Measurements from ENCODE around the gene ARHGEF1. TPM values are rescaled to one million over a fixed set of nuclear protein-coding genes. Genes with fewer than 3 reads are reported as not detected.

ARHGEF1 gene
- total and polyA plus RNA-seq, 11 donors: 22.8 to 89.2 (median 28.0) TPM

- TF ChIP-seq CTCF (IDR thresholded peaks at IDR 0.05) (no peak), POLR2A (IDR thresholded peaks at IDR 0.05) (no peak)
- Histone ChIP-seq H3K4me3 (no peak overlapping the region), H3K9me3 (no peaks in the 10 kb centered on the region), H3K36me3 (peaks cover 1 to 81% (median 76%) of the 10 kb centered on the region in 9 donors), H3K27me3 (no peaks in the 10 kb centered on the region), H3K27ac (no peak overlapping the region), H3K4me1 (no peaks in the 10 kb centered on the region)
- no peak for DNase-seq
- intact Hi-C loops (cut with DNase I): no loop called here
- no peak for ATAC-seq
- WGBS, 4 donors: 89 to 94% (median 92%) methylated on average over 24 of the region's 24 CpGs
These were observed 14.8 kb downstream of the ARHGEF1 start for GRCh38 chr19:41897820-41898219.

DNA sequence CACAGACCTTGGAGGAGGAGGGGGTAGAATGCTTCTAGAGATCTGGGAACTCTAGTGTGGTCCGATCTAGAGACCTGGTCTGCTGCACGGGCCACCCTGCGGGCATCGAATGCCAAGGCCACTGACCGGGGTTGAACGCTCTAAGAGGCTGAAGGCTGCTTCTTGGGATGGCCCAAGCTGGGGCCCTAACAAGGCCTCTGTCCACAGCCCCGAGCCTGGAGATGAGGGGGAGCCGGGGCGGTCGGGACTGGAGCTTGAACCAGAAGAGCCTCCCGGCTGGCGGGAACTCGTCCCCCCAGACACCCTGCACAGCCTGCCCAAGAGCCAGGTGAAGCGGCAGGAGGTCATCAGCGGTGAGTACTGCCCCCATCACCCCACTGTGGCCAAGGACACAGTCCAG, 15.3 kb downstream of the ARHGEF1 start:
- 88 to 97% (median 94%) methylated on average over 5 to 15 of the region's 15 CpGs for WGBS, 4 donors
- Histone ChIP-seq H3K4me3 (no peak overlapping the region), H3K9me3 (no peaks in the 10 kb centered on the region), H3K36me3 (peaks cover 5 to 82% (median 78%) of the 10 kb centered on the region in 9 donors), H3K27ac (no peak overlapping the region), H3K4me1 (no peaks in the 10 kb centered on the region), H3K27me3 (no peaks in the 10 kb centered on the region)
- ATAC-seq (no peak), DNase-seq (no peak)
- intact Hi-C loops (cut with DNase I): no loop called here
- TF ChIP-seq CTCF (IDR thresholded peaks at IDR 0.05) (no peak), POLR2A (IDR thresholded peaks at IDR 0.05) (no peak)

DNA sequence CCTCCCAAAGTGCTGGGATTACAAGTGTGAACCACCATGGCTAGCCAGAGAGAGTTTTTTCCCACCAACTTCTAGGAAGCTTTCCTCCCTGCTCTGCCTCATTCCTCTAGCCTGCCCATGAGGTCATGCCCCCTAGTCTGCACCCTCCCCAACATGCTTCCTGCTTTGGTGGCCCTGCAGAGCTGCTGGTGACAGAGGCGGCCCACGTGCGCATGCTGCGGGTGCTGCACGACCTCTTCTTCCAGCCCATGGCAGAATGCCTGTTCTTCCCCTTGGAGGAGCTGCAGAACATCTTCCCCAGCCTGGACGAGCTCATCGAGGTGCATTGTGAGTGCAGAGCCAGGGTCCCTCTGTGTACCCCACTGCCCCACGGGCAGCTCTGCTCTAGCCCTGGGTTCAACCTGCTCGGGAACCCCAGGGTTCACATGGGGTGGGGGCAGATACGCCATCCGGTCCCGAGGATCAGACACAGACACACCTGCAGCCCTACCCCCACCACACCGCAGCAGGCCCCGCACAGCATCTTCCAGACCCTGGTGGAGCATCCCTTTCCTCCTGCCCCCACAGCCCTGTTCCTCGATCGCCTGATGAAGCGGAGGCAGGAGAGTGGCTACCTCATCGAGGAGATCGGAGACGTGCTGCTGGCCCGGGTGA, 18.9 kb downstream of the ARHGEF1 start:
- Histone ChIP-seq H3K27me3 (no peaks in the 10 kb centered on the region), H3K36me3 (peaks cover 5 to 97% (median 90%) of the 10 kb centered on the region in 9 donors), H3K4me3 (no peak overlapping the region), H3K9me3 (no peaks in the 10 kb centered on the region), H3K27ac (no peak overlapping the region), H3K4me1 (no peaks in the 10 kb centered on the region)
- ATAC-seq: no peak
- DNase-seq: no peak
- intact Hi-C loops (cut with DNase I): no loop called here
- 87 to 95% (median 94%) methylated on average over 11 to 21 of the region's 21 CpGs for WGBS, 4 donors
- no peak for TF ChIP-seq CTCF (IDR thresholded peaks at IDR 0.05)
- no peak for TF ChIP-seq POLR2A (IDR thresholded peaks at IDR 0.05)

DNA sequence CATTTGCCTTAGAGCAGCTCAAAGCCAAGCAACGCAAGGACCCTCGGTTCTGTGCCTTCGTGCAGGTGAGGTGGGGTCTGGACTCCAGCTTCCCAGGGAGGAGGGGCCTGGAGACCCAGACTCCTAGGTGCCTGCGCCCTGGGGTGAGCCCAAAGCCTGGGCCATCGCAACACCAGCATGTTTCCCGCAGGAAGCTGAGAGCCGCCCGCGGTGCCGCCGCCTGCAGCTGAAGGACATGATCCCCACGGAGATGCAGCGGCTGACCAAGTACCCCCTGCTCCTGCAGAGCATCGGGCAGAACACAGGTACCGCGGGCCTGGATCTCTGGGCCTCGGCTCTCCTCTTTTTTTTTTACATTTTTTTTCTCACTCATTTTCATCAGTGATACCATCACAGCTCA, 19.6 kb downstream of the ARHGEF1 start:
- TF ChIP-seq POLR2A (IDR thresholded peaks at IDR 0.05) (no peak), CTCF (IDR thresholded peaks at IDR 0.05) (no peak)
- no peak overlapping the region for H3K27ac ChIP-seq

More for the DNA sequence above, 19.6 kb downstream of the ARHGEF1 start:
- ATAC-seq (no peak), DNase-seq (no peak)
- peaks cover 5 to 99% (median 95%) of the 10 kb centered on the region in 9 donors for H3K36me3 ChIP-seq
- intact Hi-C loops (cut with DNase I): no loop called here
- H3K4me3 ChIP-seq: no peak overlapping the region
- no peaks in the 10 kb centered on the region for H3K9me3 ChIP-seq
- H3K27me3 ChIP-seq: no peaks in the 10 kb centered on the region
- no peaks in the 10 kb centered on the region for H3K4me1 ChIP-seq
- 94 to 96% (median 96%) methylated on average over 17 of the region's 17 CpGs for WGBS, 4 donors

Data from heart left ventricle (tissue), 16 donors.